PFSK-1 (cell line): ENCODE data around the gene GPBP1.

Experiments used
- FOXP2 ChIP-seq: optimal IDR thresholded peaks from 2 replicates; pipeline ENCODE3; 2011; ENCODE audit warnings: borderline replicate concordance, control low read depth, inconsistent platforms; ENCODE audit not compliant: insufficient read depth; ENCODE audit errors: extremely low read length, extremely low read depth
- POLR2AphosphoS5 ChIP-seq: IDR thresholded peaks from 2 replicates; pipeline ENCODE4 v1.6.1; 2012; ENCODE audit warnings: low read depth, mild to moderate bottlenecking, control low read depth, low read length, moderate library complexity
- SIN3A ChIP-seq: IDR thresholded peaks from 2 replicates; pipeline ENCODE4 v1.6.1; 2012; ENCODE audit warnings: mild to moderate bottlenecking, low read length, moderate library complexity, borderline replicate concordance; ENCODE audit not compliant: insufficient read depth
- TAF1 ChIP-seq: IDR thresholded peaks from 2 replicates; pipeline ENCODE4 v1.6.1; 2012; ENCODE audit warnings: low read length, control low read depth, borderline replicate concordance; ENCODE audit not compliant: insufficient read depth
- TF ChIP-seq, protein P1 (sequence below), 2 experiments: IDR thresholded peaks; 2 replicates each; pipeline versions ENCODE4 v1.6.1 to v1.8.0; 2011 to 2012; ENCODE audit warnings: low read depth in 2 of 2, low read length in 2 of 2, control low read depth in 1 of 2, inconsistent platforms in 1 of 2, mild to moderate bottlenecking in 1 of 2, moderate library complexity in 1 of 2; ENCODE audit not compliant: insufficient read depth in 1 of 2

DNA sequence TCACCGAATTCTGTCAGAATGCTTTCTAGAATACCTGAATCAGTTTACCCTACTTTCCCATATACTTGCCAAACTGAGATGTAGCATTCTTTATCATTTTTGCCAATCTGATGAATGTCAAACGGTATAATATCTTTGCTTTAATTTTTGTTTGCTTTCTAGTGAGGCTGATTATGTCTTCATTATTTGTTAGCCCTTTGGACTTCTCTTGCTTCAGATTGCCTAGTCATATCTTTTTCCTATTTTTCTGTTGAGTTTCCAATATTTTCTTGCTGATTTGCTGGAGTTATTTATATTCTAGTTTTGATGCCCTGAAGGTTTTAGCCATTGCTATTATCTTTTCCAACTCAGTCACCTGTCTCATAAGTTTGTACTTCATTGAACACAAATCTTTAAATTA, 40.3 kb upstream of the GPBP1 start:
- TF ChIP-seq TAF1 (no peak), POLR2AphosphoS5 (no peak), FOXP2 (no peak), SIN3A (no peak)
- TF ChIP-seq, protein P1, sequence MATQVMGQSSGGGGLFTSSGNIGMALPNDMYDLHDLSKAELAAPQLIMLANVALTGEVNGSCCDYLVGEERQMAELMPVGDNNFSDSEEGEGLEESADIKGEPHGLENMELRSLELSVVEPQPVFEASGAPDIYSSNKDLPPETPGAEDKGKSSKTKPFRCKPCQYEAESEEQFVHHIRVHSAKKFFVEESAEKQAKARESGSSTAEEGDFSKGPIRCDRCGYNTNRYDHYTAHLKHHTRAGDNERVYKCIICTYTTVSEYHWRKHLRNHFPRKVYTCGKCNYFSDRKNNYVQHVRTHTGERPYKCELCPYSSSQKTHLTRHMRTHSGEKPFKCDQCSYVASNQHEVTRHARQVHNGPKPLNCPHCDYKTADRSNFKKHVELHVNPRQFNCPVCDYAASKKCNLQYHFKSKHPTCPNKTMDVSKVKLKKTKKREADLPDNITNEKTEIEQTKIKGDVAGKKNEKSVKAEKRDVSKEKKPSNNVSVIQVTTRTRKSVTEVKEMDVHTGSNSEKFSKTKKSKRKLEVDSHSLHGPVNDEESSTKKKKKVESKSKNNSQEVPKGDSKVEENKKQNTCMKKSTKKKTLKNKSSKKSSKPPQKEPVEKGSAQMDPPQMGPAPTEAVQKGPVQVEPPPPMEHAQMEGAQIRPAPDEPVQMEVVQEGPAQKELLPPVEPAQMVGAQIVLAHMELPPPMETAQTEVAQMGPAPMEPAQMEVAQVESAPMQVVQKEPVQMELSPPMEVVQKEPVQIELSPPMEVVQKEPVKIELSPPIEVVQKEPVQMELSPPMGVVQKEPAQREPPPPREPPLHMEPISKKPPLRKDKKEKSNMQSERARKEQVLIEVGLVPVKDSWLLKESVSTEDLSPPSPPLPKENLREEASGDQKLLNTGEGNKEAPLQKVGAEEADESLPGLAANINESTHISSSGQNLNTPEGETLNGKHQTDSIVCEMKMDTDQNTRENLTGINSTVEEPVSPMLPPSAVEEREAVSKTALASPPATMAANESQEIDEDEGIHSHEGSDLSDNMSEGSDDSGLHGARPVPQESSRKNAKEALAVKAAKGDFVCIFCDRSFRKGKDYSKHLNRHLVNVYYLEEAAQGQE (IDR thresholded peaks at IDR 0.05; ENCODE audit: insufficient read depth in 1 of 2, low read depth in 2 of 2, low read length in 2 of 2), result no peak
